ENCODE measurements around the gene CSDE1.

The CSDE1 gene

GRCh38 chr1:114716304-114717170 lies 41.2 kb downstream of the CSDE1 start, which contains the start of gene NRAS:
NRAS (minus strand) TSS chr1:114716771; CDS start chr1:114716160, 611 bp downstream.
- TF ChIP-seq CTCF (IDR thresholded peaks at IDR 0.05; ENCODE audit: low read length, missing control alignments), result no peak
- DNase-seq (ENCODE audit: low read depth), result peak; percentile 92
- H3K4me3 ChIP-seq (replicated peaks; ENCODE audit: low read depth, low read length), result peak within 1 kb of the TSS; percentile 77

- peak overlapping the region; percentile 77 for H3K4me3 ChIP-seq (replicated peaks; ENCODE audit: low read depth, low read length)
- DNase-seq (ENCODE audit: low read depth), result no peak
- TF ChIP-seq CTCF (IDR thresholded peaks at IDR 0.05; ENCODE audit: low read length, missing control alignments), result no peak
Observed at GRCh38 chr1:114715952-114716303, 41.9 kb downstream of the CSDE1 start.

GRCh38 chr1:114712977-114713376 lies 44.8 kb downstream of the CSDE1 start:
- DNase-seq (ENCODE audit: low read depth), result no peak
- H3K4me3 ChIP-seq (replicated peaks; ENCODE audit: low read depth, low read length), result no peak overlapping the region
- no peak for TF ChIP-seq CTCF (IDR thresholded peaks at IDR 0.05; ENCODE audit: low read length, missing control alignments)

- no peak for DNase-seq (ENCODE audit: low read depth)
- no peak overlapping the region for H3K4me3 ChIP-seq (replicated peaks; ENCODE audit: low read depth, low read length)
Observed at GRCh38 chr1:114710360-114710759, 47.4 kb downstream of the CSDE1 start.

GRCh38 chr1:114707604-114708003 lies 50.2 kb downstream of the CSDE1 start:
- TF ChIP-seq CTCF (IDR thresholded peaks at IDR 0.05; ENCODE audit: low read length, missing control alignments), result no peak
- no peak overlapping the region for H3K4me3 ChIP-seq (replicated peaks; ENCODE audit: low read depth, low read length)
- no peak for DNase-seq (ENCODE audit: low read depth)

More at GRCh38 chr1:114710360-114710759, 47.4 kb downstream of the CSDE1 start:
- TF ChIP-seq CTCF (IDR thresholded peaks at IDR 0.05; ENCODE audit: low read length, missing control alignments), result no peak

- TF ChIP-seq CTCF (IDR thresholded peaks at IDR 0.05; ENCODE audit: low read length, missing control alignments), result no peak
- no peak overlapping the region for H3K4me3 ChIP-seq (replicated peaks; ENCODE audit: low read depth, low read length)
- DNase-seq (ENCODE audit: low read depth), result no peak
Observed at GRCh38 chr1:114703242-114703641, 54.5 kb downstream of the CSDE1 start.

- TF ChIP-seq CTCF (IDR thresholded peaks at IDR 0.05; ENCODE audit: low read length, missing control alignments), result no peak
- DNase-seq (ENCODE audit: low read depth), result no peak
- H3K4me3 ChIP-seq (replicated peaks; ENCODE audit: low read depth, low read length), result no peak overlapping the region
Observed at GRCh38 chr1:114702737-114703136, 55.0 kb downstream of the CSDE1 start.
